Measurements from ENCODE around the gene PUM2. TPM values are rescaled to one million over a fixed set of nuclear protein-coding genes. Genes with fewer than 3 reads are reported as not detected.
A peak's percentile ranks its signal among the peaks of the same experiment; 100 is the strongest.

The PUM2 gene
- total RNA-seq (10 to 100 TPM; 77.2 to 84.5 (median 81.3) TPM), polyA plus RNA-seq (27.5 TPM)
- long read RNA-seq, donor 1, partial matches to known transcripts, result 12 of 20 reads
- long read RNA-seq, donor 1, other reads (novel, unspliced or antisense), result 8 of 20 reads
- long read RNA-seq, donor 2, full-length matches to known transcripts, result 1 of 5 reads
- long read RNA-seq, donor 2, partial matches to known transcripts, result 3 of 5 reads
- long read RNA-seq, donor 2, other reads (novel, unspliced or antisense), result 1 of 5 reads
- long read RNA-seq, donor 3, partial matches to known transcripts, result 86 of 109 reads
- long read RNA-seq, donor 3, other reads (novel, unspliced or antisense), result 22 of 109 reads
- long read RNA-seq, donor 4, partial matches to known transcripts, result 14 of 15 reads
- long read RNA-seq, donor 4, other reads (novel, unspliced or antisense), result 0 of 15 reads

DNA sequence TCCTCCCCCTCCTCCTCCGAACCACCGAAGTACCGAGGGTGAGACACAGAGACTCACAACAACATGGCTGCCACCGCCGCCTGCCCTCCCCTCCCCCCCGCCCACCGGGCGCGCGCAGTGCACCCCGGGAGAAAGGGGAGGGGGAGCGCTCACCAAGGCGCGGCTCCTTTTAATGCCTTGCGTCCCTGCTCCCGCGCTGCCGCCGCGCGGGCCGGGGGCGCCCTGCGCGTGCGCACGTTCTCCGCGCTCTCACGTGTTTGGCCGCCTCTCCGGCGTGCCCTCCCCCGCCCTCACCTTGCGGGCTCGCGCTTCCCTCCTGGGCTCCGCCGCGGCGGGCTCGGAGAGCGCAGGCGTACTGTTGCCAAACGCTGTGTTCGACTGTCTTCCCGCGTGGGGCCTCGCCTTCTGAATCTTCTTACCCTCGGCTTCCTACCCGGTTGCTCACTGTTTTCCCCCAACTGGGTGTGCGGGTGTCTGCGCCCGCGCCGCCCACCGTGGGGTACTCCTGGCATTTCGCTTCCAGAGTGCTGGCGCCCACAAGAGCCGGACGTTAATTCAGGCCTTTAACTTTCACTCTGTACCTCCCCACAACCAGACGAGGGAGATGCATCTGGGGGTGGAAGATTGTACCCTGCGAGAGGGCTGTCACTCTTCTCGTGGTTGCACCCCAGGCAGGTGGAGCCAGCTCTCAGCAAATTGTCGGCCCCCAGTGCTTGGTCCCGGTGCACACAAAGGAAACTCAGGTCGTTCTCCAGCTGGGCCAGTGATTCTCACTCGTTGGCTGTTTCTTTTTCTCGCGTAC lies at the start of gene PUM2:
TSS of gene PUM2 (minus strand) at position 92 of the 802 bp plus-strand sequence. CDS start 23,484 bp downstream, outside the sequence.
- DNase-seq (peak; percentile 92 to 97 (median 97)), ATAC-seq (peak; percentile 98)
- Histone ChIP-seq H3K4me1 (ENCODE audit: control insufficient read depth, insufficient read depth, low read length) (peaks cover 10% of the 10 kb centered on the region), H3K9me3 (ENCODE audit: control insufficient read depth, low read length) (no peaks in the 10 kb centered on the region), H3K4me3 (ENCODE audit: low read length) (peak within 1 kb of the TSS; percentile 99), H3K27ac (ENCODE audit: low read length) (peak within 1 kb of the TSS; percentile 99), H3K27me3 (ENCODE audit: control insufficient read depth, insufficient read depth) (no peaks in the 10 kb centered on the region)
- intact Hi-C loops (cut with DNase I), result no loop called here
- under 1% methylated on average over 65 of the region's 70 CpGs for WGBS

DNA sequence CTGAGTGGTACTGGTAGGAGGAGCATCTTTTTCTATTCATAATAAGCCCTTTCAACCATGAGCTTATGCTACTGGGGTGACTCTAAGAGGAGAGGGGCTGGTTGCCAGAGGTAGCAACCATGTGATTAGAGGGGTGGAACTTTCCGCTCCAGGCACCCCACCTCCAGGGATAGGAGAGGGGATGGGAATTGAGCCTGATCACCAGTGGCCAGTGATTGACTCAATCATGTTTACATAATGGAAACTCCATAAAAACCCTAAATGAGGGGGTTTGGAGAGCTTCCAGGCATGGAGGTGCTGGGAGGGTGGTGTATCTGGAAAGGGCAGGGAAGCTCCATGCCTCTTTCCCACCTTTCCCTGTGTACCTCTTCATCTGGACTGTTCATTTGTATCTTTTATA lies 49.7 kb upstream of the PUM2 start:
- no peaks in the 10 kb centered on the region for H3K9me3 ChIP-seq (ENCODE audit: control insufficient read depth, low read length)
- no peak overlapping the region for H3K27ac ChIP-seq (ENCODE audit: low read length)
- H3K4me1 ChIP-seq (ENCODE audit: control insufficient read depth, insufficient read depth, low read length), result no peaks in the 10 kb centered on the region
- ATAC-seq (no peak), DNase-seq (no peak)
- H3K4me3 ChIP-seq (ENCODE audit: low read length), result no peak overlapping the region
- WGBS, result 92% methylated on average over 1 of the region's 1 CpG
- intact Hi-C loops (cut with DNase I), result no loop called here
- no peaks in the 10 kb centered on the region for H3K27me3 ChIP-seq (ENCODE audit: control insufficient read depth, insufficient read depth)

DNA sequence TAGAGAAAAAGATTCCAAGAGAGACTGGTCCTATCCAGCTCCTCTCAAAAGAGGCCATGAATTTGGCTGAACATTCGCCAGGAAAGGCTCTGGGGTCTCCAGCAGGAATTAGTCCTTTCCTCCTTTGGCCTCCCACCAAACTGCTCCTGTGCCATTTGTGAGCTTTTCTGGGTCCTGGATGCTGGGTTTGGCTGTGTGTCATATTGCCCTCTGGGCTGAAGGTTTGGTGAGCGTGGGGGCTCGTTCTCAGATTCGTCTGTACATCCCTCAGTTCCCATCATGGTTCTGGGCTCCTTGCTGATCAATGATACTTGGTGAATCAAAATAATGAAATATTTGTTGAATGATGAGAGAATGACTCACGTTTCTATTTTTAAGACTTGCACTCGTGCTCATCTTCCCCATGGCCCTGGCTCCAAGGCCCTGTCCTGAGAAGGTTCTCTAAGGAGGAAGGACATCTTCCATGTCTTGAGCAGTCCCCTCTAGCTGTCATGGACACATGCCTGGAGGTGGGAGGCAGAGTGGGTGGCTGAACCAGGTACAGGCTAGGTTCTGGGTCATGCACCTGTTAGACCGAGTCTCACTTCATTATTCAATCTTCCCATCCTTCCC lies 48.4 kb upstream of the PUM2 start:
- intact Hi-C loops (cut with DNase I), result no loop called here
- no peak overlapping the region for H3K4me3 ChIP-seq (ENCODE audit: low read length)
- no peak overlapping the region for H3K27ac ChIP-seq (ENCODE audit: low read length)
- WGBS, result 72% methylated on average over 7 of the region's 7 CpGs
- H3K9me3 ChIP-seq (ENCODE audit: control insufficient read depth, low read length), result no peaks in the 10 kb centered on the region
- no peaks in the 10 kb centered on the region for H3K27me3 ChIP-seq (ENCODE audit: control insufficient read depth, insufficient read depth)
- DNase-seq, result no peak
- no peaks in the 10 kb centered on the region for H3K4me1 ChIP-seq (ENCODE audit: control insufficient read depth, insufficient read depth, low read length)
- no peak for ATAC-seq

GRCh38 chr2:20397811-20398447 lies 47.3 kb upstream of the PUM2 start:
- intact Hi-C loops (cut with DNase I), result no loop called here

GRCh38 chr2:20396356-20397000 lies 45.8 kb upstream of the PUM2 start:
- DNase-seq (no peak), ATAC-seq (no peak)
- Histone ChIP-seq H3K4me1 (ENCODE audit: control insufficient read depth, insufficient read depth, low read length) (no peaks in the 10 kb centered on the region), H3K4me3 (ENCODE audit: low read length) (no peak overlapping the region), H3K9me3 (ENCODE audit: control insufficient read depth, low read length) (no peaks in the 10 kb centered on the region), H3K27ac (ENCODE audit: low read length) (no peak overlapping the region), H3K27me3 (ENCODE audit: control insufficient read depth, insufficient read depth) (no peaks in the 10 kb centered on the region)
- WGBS, result 80% methylated on average over 9 of the region's 9 CpGs
- intact Hi-C loops (cut with DNase I), result no loop called here

More at GRCh38 chr2:20397811-20398447, 47.3 kb upstream of the PUM2 start:
- Histone ChIP-seq H3K27ac (ENCODE audit: low read length) (no peak overlapping the region), H3K4me3 (ENCODE audit: low read length) (no peak overlapping the region), H3K4me1 (ENCODE audit: control insufficient read depth, insufficient read depth, low read length) (no peaks in the 10 kb centered on the region), H3K27me3 (ENCODE audit: control insufficient read depth, insufficient read depth) (no peaks in the 10 kb centered on the region), H3K9me3 (ENCODE audit: control insufficient read depth, low read length) (no peaks in the 10 kb centered on the region)
- 90% methylated on average over 5 of the region's 5 CpGs for WGBS
- ATAC-seq, result no peak
- no peak for DNase-seq

DNA sequence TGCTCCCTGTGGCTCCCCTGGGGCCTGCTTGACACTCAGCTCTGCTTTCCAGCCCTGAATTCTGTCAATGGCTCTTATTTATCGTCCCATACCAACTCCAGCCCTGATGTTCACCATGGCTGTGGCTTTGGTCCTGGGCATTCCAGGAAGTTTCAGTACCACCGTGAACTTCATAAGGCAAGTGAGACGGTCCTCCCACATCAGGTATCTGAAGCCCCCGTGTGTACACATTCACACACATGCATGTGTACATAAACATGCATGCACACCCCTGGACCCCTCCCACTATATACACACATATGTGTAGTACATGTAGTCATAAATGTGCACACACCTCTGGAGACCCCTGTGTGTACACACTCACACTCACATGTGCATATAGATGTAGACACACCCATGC lies 43.3 kb upstream of the PUM2 start:
- Histone ChIP-seq H3K4me1 (ENCODE audit: control insufficient read depth, insufficient read depth, low read length) (no peaks in the 10 kb centered on the region), H3K9me3 (ENCODE audit: control insufficient read depth, low read length) (no peaks in the 10 kb centered on the region), H3K4me3 (ENCODE audit: low read length) (no peak overlapping the region), H3K27ac (ENCODE audit: low read length) (no peak overlapping the region), H3K27me3 (ENCODE audit: control insufficient read depth, insufficient read depth) (no peaks in the 10 kb centered on the region)
- WGBS, result 92% methylated on average over 4 of the region's 4 CpGs
- intact Hi-C loops (cut with DNase I), result no loop called here
- no peak for ATAC-seq
- no peak for DNase-seq

GRCh38 chr2:20391951-20392699 lies 41.5 kb upstream of the PUM2 start:
- no peak overlapping the region for H3K27ac ChIP-seq (ENCODE audit: low read length)
- no peaks in the 10 kb centered on the region for H3K9me3 ChIP-seq (ENCODE audit: control insufficient read depth, low read length)
- DNase-seq (no peak), ATAC-seq (peak in 1 of 2 donors; percentile 9)
- no peak overlapping the region for H3K4me3 ChIP-seq (ENCODE audit: low read length)
- no peaks in the 10 kb centered on the region for H3K4me1 ChIP-seq (ENCODE audit: control insufficient read depth, insufficient read depth, low read length)
- 81% methylated on average over 8 of the region's 8 CpGs for WGBS
- intact Hi-C loops (cut with DNase I), result no loop called here
- no peaks in the 10 kb centered on the region for H3K27me3 ChIP-seq (ENCODE audit: control insufficient read depth, insufficient read depth)

DNA sequence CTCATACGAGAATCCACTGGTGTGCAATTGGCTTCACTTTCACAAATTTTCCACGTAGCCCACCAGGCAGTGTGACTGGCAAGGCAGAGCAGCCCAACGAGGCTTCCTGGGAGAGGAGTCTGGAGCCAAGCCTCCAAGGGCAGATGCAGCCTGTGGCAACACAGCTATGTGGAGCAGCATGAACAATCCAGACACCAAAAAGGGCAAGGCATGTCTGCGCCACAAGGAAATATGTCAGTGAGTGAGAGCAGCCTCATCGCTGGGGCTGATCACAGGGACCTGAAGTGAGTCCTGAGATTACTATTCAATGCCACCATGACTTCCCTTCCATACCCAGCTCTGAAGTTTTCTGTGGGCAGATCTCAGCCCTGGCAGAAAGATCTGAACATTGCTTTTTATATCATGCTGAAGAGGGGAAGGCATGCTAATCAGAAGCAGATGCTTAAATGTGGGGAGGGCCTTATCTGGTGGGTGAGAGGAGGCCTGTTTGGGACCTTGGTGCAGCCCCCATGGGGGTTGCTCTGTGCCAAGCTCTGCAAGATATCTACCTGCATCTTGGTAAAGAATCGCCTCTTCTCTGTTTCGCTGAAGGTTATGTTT lies 40.0 kb upstream of the PUM2 start:
- DNase-seq (no peak), ATAC-seq (no peak)
- intact Hi-C loops (cut with DNase I), result no loop called here
- no peak overlapping the region for H3K4me3 ChIP-seq (ENCODE audit: low read length)
- WGBS, result 82% methylated on average over 7 of the region's 7 CpGs
- H3K27me3 ChIP-seq (ENCODE audit: control insufficient read depth, insufficient read depth), result no peaks in the 10 kb centered on the region
- H3K9me3 ChIP-seq (ENCODE audit: control insufficient read depth, low read length), result no peaks in the 10 kb centered on the region
- no peaks in the 10 kb centered on the region for H3K4me1 ChIP-seq (ENCODE audit: control insufficient read depth, insufficient read depth, low read length)
- no peak overlapping the region for H3K27ac ChIP-seq (ENCODE audit: low read length)

GRCh38 chr2:20384953-20385352 lies 34.3 kb upstream of the PUM2 start:
- H3K4me1 ChIP-seq (ENCODE audit: control insufficient read depth, insufficient read depth, low read length), result peaks cover 4% of the 10 kb centered on the region
- H3K9me3 ChIP-seq (ENCODE audit: control insufficient read depth, low read length), result no peaks in the 10 kb centered on the region
- no peak overlapping the region for H3K4me3 ChIP-seq (ENCODE audit: low read length)
- H3K27ac ChIP-seq (ENCODE audit: low read length), result no peak overlapping the region
- DNase-seq (no peak), ATAC-seq (no peak)
- H3K27me3 ChIP-seq (ENCODE audit: control insufficient read depth, insufficient read depth), result no peaks in the 10 kb centered on the region
- 65% methylated on average over 2 of the region's 2 CpGs for WGBS
- intact Hi-C loops (cut with DNase I), result loop anchor here in 1 of 4 donors (5.0 kb wide), 1 partner anchor 257 kb away; no protein-coding TSS in a partner anchor
